Testis (tissue), 3 donors: Measurements from ENCODE around the gene IL3. TPM values are rescaled to one million over a fixed set of nuclear protein-coding genes. Genes with fewer than 3 reads are reported as not detected.

Experiments
- DNase-seq: peaks from one replicate; pipeline ENCODE4 v3.0.0-alpha.2; 2019
- H3K27ac ChIP-seq, 2 donors: fragments of 200-600 bp; sonication (generic); one replicate each; pipeline ENCODE4 v1.5.1; 2019
- H3K27me3 ChIP-seq: fragments of 200-600 bp; sonication (generic); one replicate; pipeline ENCODE4 v1.5.1; 2019
- H3K36me3 ChIP-seq: fragments of 200-600 bp; sonication (generic); one replicate; pipeline ENCODE4 v1.5.1; 2017; ENCODE audit warnings: low read depth; ENCODE audit errors: missing control alignments
- H3K4me1 ChIP-seq: fragments of 200-600 bp; sonication (generic); one replicate; pipeline ENCODE4 v1.5.1; 2019
- H3K4me3 ChIP-seq, 2 donors: fragments of 200-600 bp; sonication (generic); one replicate each; pipeline ENCODE4 v1.5.1; 2017 to 2019
- H3K9me3 ChIP-seq: fragments of 200-600 bp; sonication (generic); one replicate; pipeline ENCODE4 v1.5.1; 2017
- CTCF ChIP-seq, 3 experiments: fragments of 450-650 bp in 2 of 3; fragments of 200-600 bp in 1 of 3; sonication (generic) in 1 of 3; IDR thresholded peaks; one replicate each; pipeline ENCODE4 v1.5.1; 2016 to 2019; ENCODE audit warnings: antibody characterized with exemption in 3 of 3, mild to moderate bottlenecking in 2 of 3, moderate library complexity in 1 of 3
- POLR2A ChIP-seq: fragments of 450-650 bp; IDR thresholded peaks from one replicate; pipeline ENCODE4 v1.6.1; 2017; ENCODE audit warnings: antibody characterized with exemption, mild to moderate bottlenecking, moderate library complexity
- WGBS, 2 donors: methylation state at CpG; one replicate each; pipeline ENCODE4 v1.1.5; 2018; 5-methylcytosine and 5-hydroxymethylcytosine counted together
- intact Hi-C: fragments of 100-400 bp; cut with DNase I; formaldehyde crosslinking; loops from one replicate; pipeline ENCODE4 v1.15.1; 2023; ENCODE audit warnings: low total_unique reads
- polyA plus RNA-seq: library from polyadenylated mRNA; stranded (reverse); fragments of 350-450 nt; fragmentation: Illumina TruSeq; extraction: RNeasy Lipid Tissue Mini Kit (QIAGEN cat#74804); gene quantifications from one replicate; pipeline ENCODE4 v1.2.3, GENCODE V29; 2014; ENCODE audit warnings: low read depth, low replicate concordance; ENCODE audit not compliant: insufficient read depth
- total RNA-seq, 2 donors: library from RNA; depleted of rRNA; stranded (reverse); fragments of >200 nt; gene quantifications; one replicate each; pipeline ENCODE4 v1.2.3, GENCODE V29; 2016

The IL3 gene
- total and polyA plus RNA-seq, 3 donors from 2014 or later: 0.39 TPM; not detected in 2

GRCh38 chr5:132071338-132071707 lies 10.9 kb downstream of the IL3 start:
- intact Hi-C loops: no loop called here
- Histone ChIP-seq H3K4me3 (no peak overlapping the region), H3K4me1 (no peaks in the 10 kb centered on the region), H3K27me3 (no peaks in the 10 kb centered on the region), H3K27ac (no peak overlapping the region), H3K36me3 (no peaks in the 10 kb centered on the region), H3K9me3 (no peaks in the 10 kb centered on the region)
- TF ChIP-seq POLR2A (no peak), CTCF (IDR thresholded peaks at IDR 0.05) (no peak)
- WGBS, 2 donors: 79 to 85% methylated on average over 2 of the region's 2 CpGs
- DNase-seq: no peak

- H3K27ac ChIP-seq: no peak overlapping the region
- DNase-seq: no peak
- intact Hi-C loops: no loop called here
- no peaks in the 10 kb centered on the region for H3K27me3 ChIP-seq
- H3K4me1 ChIP-seq: no peaks in the 10 kb centered on the region
- no peak for TF ChIP-seq POLR2A
- TF ChIP-seq CTCF (IDR thresholded peaks at IDR 0.05): no peak
- 72 to 81% methylated on average over 4 of the region's 4 CpGs for WGBS, 2 donors
- H3K9me3 ChIP-seq: no peaks in the 10 kb centered on the region
- H3K4me3 ChIP-seq: no peak overlapping the region
- no peaks in the 10 kb centered on the region for H3K36me3 ChIP-seq
Observed at GRCh38 chr5:132072070-132072469, 11.6 kb downstream of the IL3 start.

- Histone ChIP-seq H3K27ac (no peak overlapping the region), H3K9me3 (no peaks in the 10 kb centered on the region), H3K27me3 (no peaks in the 10 kb centered on the region), H3K4me3 (no peak overlapping the region), H3K4me1 (no peaks in the 10 kb centered on the region), H3K36me3 (no peaks in the 10 kb centered on the region)
- DNase-seq: no peak
- intact Hi-C loops: no loop called here
- TF ChIP-seq CTCF (IDR thresholded peaks at IDR 0.05): no peak
- no peak for TF ChIP-seq POLR2A
- WGBS, 2 donors: 88 to 90% methylated on average over 2 of the region's 2 CpGs
Observed at GRCh38 chr5:132072528-132072927, 12.1 kb downstream of the IL3 start.

- TF ChIP-seq CTCF (IDR thresholded peaks at IDR 0.05) (no peak), POLR2A (no peak)
- intact Hi-C loops: no loop called here
- Histone ChIP-seq H3K9me3 (no peaks in the 10 kb centered on the region), H3K4me3 (no peak within 1 kb of the TSS), H3K27ac (no peak within 1 kb of the TSS), H3K27me3 (no peaks in the 10 kb centered on the region), H3K36me3 (no peaks in the 10 kb centered on the region), H3K4me1 (no peaks in the 10 kb centered on the region)
- no peak for DNase-seq
- WGBS, 2 donors: 90 to 93% methylated on average over 8 to 12 of the region's 12 CpGs
Observed at GRCh38 chr5:132073231-132074013, 13.0 kb downstream of the IL3 start, which contains the start of gene CSF2. Gene CSF2 (plus strand): TSS chr5:132073789. CDS start chr5:132073824, 35 bp downstream.
